ENCODE results near the gene RPL29. TPM values are rescaled to one million over a fixed set of nuclear protein-coding genes. Genes with fewer than 3 reads are reported as not detected.

RPL29 gene
- total and polyA plus RNA-seq, 2 donors (not counting 3 experiments of a cell fraction or from before 2014, with no cell fraction given): 1,236 to 2,177 TPM

- Histone ChIP-seq H3K36me3 (ENCODE audit: control insufficient read depth in 2 of 2, extremely low read depth in 1 of 2, insufficient read depth in 2 of 2, low read length in 2 of 2) (peaks cover 0 to under 1% of the 10 kb centered on the region in 2 experiments), H3K4me3 (replicated peaks in 1 of 3; ENCODE audit: insufficient read depth in 1 of 3, low read depth in 1 of 3, low read length in 3 of 3) (no peak overlapping the region), H4K20me1 (replicated peaks; ENCODE audit: control insufficient read depth, extremely low read depth, insufficient read depth, low read length) (no peaks in the 10 kb centered on the region), H3K79me2 (ENCODE audit: control insufficient read depth, insufficient read depth, low read length) (peaks cover 9% of the 10 kb centered on the region), H3K9me3 (replicated peaks; ENCODE audit: control insufficient read depth, insufficient read depth, low read length) (no peaks in the 10 kb centered on the region), H3K9ac (replicated peaks; ENCODE audit: extremely low read depth, insufficient read depth, low read length) (no peak overlapping the region), H3K4me1 (ENCODE audit: control insufficient read depth, extremely low read depth, insufficient read depth, low read length) (peaks cover 9% of the 10 kb centered on the region), H3K27me3 (ENCODE audit: control insufficient read depth in 2 of 2, insufficient read depth in 2 of 2, low read length in 2 of 2) (no peaks in the 10 kb centered on the region), H3K9me1 (replicated peaks; ENCODE audit: control insufficient read depth, extremely low read depth, insufficient read depth, low read length) (no peaks in the 10 kb centered on the region), H2AFZ (ENCODE audit: low read depth, low read length) (no peak overlapping the region), H3K27ac (ENCODE audit: insufficient read depth, low read depth, low read length) (no peak overlapping the region), H3K4me2 (ENCODE audit: insufficient read depth, low read length) (no peak overlapping the region)
- no TSS peak for BruUV-seq (replicated peaks)
- no peak for DNase-seq (ENCODE audit: low read depth, low spot score)
- FAIRE-seq: no peak
- POLR2A ChIA-PET: no interaction called here
- dilution Hi-C loops (cut with MboI; ENCODE audit: extremely low pct_ligation_motif_present, low sequenced_read_pairs): loop anchor here (10.0 kb wide), 1 partner anchor 145 kb away; no protein-coding TSS in a partner anchor
- CTCF ChIA-PET: interaction anchor here (2.4 to 10.4 kb wide), 4 partner anchors 12 to 142 kb away, joined by 14 to 260 read pairs (median 143); partner anchors contain the start of gene DUSP7
- intact Hi-C loops (cut with micrococcal nuclease): loop anchor here (5.0 kb wide), 2 partner anchors 197 to 217 kb away; partner anchors contain the start of gene ALAS1
- TF ChIP-seq CTCF (IDR thresholded peaks at IDR 0.05; ENCODE audit: extremely low read depth in 1 of 2, insufficient read depth in 1 of 2, low read depth in 1 of 2, low read length in 2 of 2) (no peak), GATA2 (IDR thresholded peaks at IDR 0.05; ENCODE audit: insufficient read depth, insufficient read length, low read depth, low read length) (no peak), POLR2A (IDR thresholded peaks at IDR 0.05; ENCODE audit: low read depth, low read length) (no peak), POLR2AphosphoS5 (IDR thresholded peaks at IDR 0.05; ENCODE audit: insufficient read depth, low read depth, low read length) (no peak), JUN (IDR thresholded peaks at IDR 0.05; ENCODE audit: borderline replicate concordance, insufficient read depth, insufficient read length, low read depth) (no peak)
Measured at GRCh38 chr3:51999846-52000245, 4.2 kb upstream of the RPL29 start.

GRCh38 chr3:51998774-51999173 lies 3.1 kb upstream of the RPL29 start:
- Histone ChIP-seq H3K4me2 (ENCODE audit: insufficient read depth, low read length) (no peak overlapping the region), H4K20me1 (replicated peaks; ENCODE audit: control insufficient read depth, extremely low read depth, insufficient read depth, low read length) (no peaks in the 10 kb centered on the region), H3K36me3 (ENCODE audit: control insufficient read depth in 2 of 2, extremely low read depth in 1 of 2, insufficient read depth in 2 of 2, low read length in 2 of 2) (peaks cover 9 to 10% of the 10 kb centered on the region in 2 experiments), H3K4me3 (replicated peaks in 1 of 3; ENCODE audit: insufficient read depth in 1 of 3, low read depth in 1 of 3, low read length in 3 of 3) (no peak overlapping the region), H3K4me1 (ENCODE audit: control insufficient read depth, extremely low read depth, insufficient read depth, low read length) (peaks cover 19% of the 10 kb centered on the region), H2AFZ (ENCODE audit: low read depth, low read length) (no peak overlapping the region), H3K9me1 (replicated peaks; ENCODE audit: control insufficient read depth, extremely low read depth, insufficient read depth, low read length) (no peaks in the 10 kb centered on the region), H3K27me3 (ENCODE audit: control insufficient read depth in 2 of 2, insufficient read depth in 2 of 2, low read length in 2 of 2) (no peaks in the 10 kb centered on the region), H3K9ac (replicated peaks; ENCODE audit: extremely low read depth, insufficient read depth, low read length) (no peak overlapping the region), H3K79me2 (ENCODE audit: control insufficient read depth, insufficient read depth, low read length) (peaks cover 19% of the 10 kb centered on the region), H3K27ac (ENCODE audit: insufficient read depth, low read depth, low read length) (no peak overlapping the region), H3K9me3 (replicated peaks; ENCODE audit: control insufficient read depth, insufficient read depth, low read length) (no peaks in the 10 kb centered on the region)
- TF ChIP-seq JUN (IDR thresholded peaks at IDR 0.05; ENCODE audit: borderline replicate concordance, insufficient read depth, insufficient read length, low read depth) (no peak), MAX (IDR thresholded peaks at IDR 0.05; ENCODE audit: insufficient read depth, insufficient read length) (no peak), EZH2 (IDR thresholded peaks at IDR 0.05; ENCODE audit: borderline replicate concordance, low read depth, low read length, severe bottlenecking) (no peak), FOS (IDR thresholded peaks at IDR 0.05; ENCODE audit: borderline replicate concordance, insufficient read depth, low read length) (no peak), GATA2 (IDR thresholded peaks at IDR 0.05; ENCODE audit: insufficient read depth, insufficient read length, low read depth, low read length) (no peak), POLR2AphosphoS5 (IDR thresholded peaks at IDR 0.05; ENCODE audit: insufficient read depth, low read depth, low read length) (no peak), POLR2A (IDR thresholded peaks at IDR 0.05; ENCODE audit: low read depth, low read length) (no peak), CTCF (IDR thresholded peaks at IDR 0.05; ENCODE audit: extremely low read depth in 1 of 2, insufficient read depth in 1 of 2, low read depth in 1 of 2, low read length in 2 of 2) (no peak), MYC (IDR thresholded peaks at IDR 0.05; ENCODE audit: low read depth, low read length) (no peak)
- POLR2A ChIA-PET: no interaction called here
- no TSS peak for BruUV-seq (replicated peaks)
- DNase-seq (ENCODE audit: low read depth, low spot score): no peak
- FAIRE-seq: no peak
- CTCF ChIA-PET: no interaction called here
- dilution Hi-C loops (cut with MboI; ENCODE audit: extremely low pct_ligation_motif_present, low sequenced_read_pairs): loop anchor here (10.0 kb wide), 1 partner anchor 146 kb away; no protein-coding TSS in a partner anchor
- intact Hi-C loops (cut with micrococcal nuclease): no loop called here

All from endothelial cell of umbilical vein (primary cell).